T follicular helper cell (primary cell): Measurements from ENCODE around the gene MACO1.
"Not testable (repeated sequence)": the region's sequence is repeated elsewhere in the genome, so short reads cannot be mapped to it uniquely, and the experiment has no call there.

Source experiments
- DNase-seq: peaks from one replicate; pipeline ENCODE4 v3.0.0-alpha.2; 2020; ENCODE audit warnings: low read depth

Gene MACO1

DNA sequence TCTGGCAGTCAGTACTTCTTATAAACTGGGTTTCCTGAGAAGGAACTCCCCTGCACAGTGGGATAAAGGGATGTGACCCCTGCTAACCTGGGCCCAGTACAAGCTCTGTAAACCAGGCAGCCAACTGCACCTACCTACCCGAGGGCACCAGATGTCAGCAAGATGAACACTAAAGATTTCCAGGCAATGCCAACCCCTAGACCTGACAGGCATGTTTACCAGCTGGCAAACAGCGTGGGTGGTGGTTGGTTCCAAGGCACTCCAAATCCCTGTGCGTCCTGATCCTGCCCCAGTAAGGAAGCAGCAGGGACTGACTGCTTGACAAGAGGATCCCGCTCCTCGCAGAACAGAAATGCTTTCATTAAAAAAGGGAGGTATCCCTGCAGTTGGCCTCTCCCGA, 7.5 kb upstream of the MACO1 start:
- not testable (repeated sequence) for DNase-seq

DNA sequence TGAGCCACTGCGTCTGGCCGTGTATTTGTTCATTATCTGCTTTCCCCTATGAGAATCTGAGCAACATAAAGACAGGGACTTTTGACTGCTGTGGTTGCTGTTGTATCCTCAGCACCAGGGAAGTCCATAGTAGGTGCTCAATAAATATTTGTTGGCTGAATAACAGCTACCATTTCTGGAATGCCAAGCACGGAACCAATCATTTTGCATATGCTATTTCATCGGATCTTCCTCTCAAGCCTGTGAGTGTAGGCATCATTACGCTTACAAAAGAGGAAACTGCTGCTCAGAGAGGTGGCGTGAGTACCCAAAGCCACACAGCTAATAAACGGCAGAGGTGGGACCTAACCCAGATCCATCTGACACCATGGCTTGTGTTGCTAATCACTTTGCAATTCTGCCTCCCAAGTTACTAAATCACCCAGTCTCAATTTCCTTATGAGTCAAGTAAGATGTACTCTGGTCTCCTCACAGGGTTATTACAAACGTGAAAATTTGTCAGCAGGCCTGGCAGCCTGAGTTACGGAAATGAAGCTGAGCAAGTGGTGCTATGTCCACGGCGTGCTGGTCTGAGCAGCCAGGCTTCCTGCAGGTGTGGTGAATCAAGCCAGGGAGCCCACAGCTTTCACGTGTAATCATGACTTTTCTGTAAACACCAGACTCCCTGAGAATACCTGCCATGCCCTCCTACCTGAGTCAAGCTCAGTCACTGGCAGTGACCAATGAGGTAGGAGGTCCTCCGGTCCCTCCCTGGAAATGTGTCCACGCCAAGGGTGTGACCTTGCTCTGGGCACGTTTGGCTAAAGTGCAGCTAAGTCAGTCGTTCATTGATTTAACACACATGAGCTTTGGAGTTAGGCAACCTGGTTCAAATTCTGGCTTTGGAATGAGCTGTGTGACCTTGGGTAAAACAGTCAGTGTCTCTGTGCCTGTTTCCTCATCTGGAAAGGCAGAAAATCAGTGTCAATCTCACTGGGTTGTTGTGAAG, 5.3 kb upstream of the MACO1 start:
- no peak for DNase-seq

DNA sequence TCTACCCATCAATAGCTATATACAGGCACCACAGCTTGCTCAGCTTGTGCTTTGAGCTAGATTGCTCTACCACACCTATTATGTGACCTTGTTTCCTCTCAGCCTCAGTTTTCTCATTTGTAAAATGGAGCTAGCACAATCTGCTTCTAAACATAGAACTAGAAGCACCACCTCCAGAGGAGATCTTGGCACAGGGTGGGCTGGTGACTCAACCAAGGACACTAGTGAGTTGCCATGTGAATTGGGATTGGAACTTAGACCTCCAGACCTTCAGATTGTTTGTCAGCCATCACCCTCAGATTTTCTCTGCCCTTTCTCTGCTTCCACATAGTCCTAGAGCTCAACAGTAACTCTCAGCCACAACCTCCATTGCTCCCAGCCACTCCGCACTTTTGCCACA, 3.0 kb upstream of the MACO1 start:
- DNase-seq, result no peak

DNA sequence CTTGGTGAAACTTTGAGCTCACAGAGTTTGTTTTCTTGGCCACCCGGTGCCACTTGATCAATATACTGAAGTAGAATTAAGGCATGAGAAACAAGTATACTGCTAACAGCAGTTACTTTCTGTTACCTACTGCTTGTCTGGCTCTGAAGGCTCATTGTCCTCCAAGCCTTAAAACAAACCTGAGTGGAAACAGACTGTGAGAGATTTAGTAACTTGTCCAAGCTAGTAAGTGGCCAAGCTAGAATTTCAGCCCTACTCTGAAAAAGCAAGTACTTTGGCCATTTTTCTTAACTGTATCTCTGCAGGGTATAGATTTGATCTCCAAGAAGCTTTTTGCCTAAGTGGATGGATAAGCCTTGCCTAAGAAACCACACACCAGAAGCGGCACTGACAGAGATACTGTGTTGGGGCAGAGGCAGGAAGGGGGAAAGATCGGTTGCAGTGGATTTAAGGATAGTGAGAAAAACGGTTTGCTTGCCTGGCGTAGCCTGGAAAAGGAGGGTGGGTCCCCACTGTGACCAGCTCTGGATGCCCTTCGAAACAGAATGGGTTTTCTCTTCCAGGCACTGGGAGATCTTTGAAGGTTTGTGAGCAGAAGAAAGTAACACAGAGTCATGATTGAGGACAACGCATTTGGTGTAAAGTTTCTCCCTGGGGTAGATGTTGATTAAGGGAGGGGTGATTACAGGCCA, 2.1 kb upstream of the MACO1 start:
- no peak for DNase-seq

DNA sequence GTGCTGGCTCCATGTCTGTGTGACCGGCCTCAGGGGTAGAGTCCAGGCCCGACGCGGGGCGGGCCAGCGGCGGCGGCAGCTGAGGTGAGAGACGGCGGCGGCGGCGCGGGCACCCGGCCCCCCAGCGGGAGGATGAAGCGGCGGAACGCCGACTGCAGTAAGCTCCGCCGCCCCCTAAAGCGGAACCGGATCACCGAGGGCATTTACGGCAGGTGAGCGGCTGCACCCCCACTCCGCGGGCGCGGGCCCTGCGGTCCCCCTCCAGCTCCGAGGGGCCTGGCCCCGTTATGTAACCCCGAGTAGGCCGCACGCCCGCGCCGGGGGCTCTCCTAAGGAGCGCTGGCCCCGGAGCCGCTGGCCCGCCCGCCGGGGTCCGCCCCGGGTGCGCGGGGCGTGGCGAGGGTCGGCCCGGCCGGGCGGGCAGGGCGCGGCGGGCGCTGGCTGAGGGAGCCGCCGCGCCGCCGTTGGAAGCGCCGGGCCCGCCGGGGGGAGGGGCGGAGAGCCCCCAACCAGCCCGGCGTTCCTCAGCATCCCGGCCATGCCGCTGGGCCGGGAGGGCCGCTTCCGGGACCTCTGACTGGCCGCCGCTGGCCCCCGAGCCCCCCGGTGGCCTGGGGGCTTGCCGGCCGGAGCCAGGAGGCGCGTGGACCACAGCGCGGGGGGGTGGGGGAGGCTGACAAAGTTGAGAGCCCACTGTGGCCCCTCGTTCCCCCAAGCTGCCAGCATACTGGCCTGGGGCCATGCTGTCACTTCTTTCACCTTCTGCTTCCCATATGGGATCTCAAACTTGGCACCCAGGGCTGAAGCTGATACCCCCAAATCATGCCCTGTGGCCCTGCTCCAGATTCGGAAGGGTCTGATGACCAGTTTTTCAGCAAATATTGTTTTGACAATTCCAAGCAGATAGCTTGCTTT, 527 bp downstream of the MACO1 start:
- peak; percentile 63 for DNase-seq

DNA sequence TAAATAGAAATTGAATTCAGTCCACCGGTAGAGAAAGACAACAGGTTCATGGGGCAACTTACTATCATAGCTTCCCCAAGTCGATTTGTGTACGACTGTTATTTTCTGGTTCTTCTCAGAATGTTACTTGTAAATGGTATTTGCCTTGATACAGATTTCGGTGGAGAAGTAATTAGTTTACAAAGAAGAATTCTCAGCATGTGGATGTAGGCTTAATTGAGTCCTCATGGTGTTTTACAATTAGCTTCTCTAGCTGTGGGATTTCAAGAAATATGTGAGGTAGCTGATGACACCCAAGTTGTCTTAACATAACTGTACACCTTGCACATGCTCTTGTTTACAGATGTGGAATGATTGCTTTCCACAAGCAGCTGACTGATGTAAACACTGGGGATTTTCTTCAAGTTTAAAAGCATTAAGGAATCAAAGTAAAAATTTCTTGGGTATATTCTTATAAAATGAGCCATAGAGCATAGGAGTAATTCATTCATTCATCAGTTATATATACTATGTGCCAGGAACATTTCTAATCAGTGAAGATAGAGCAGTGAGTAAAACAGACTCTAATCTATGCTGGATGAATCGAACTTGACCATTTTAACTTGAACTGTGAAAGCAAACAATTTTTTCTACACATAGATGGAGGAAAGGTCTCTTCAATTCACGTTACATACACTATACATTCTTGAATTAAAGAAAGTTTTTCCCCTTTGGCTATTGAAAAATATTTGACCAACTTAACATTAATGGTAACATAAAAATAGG, 1.4 kb downstream of the MACO1 start:
- DNase-seq, result no peak

DNA sequence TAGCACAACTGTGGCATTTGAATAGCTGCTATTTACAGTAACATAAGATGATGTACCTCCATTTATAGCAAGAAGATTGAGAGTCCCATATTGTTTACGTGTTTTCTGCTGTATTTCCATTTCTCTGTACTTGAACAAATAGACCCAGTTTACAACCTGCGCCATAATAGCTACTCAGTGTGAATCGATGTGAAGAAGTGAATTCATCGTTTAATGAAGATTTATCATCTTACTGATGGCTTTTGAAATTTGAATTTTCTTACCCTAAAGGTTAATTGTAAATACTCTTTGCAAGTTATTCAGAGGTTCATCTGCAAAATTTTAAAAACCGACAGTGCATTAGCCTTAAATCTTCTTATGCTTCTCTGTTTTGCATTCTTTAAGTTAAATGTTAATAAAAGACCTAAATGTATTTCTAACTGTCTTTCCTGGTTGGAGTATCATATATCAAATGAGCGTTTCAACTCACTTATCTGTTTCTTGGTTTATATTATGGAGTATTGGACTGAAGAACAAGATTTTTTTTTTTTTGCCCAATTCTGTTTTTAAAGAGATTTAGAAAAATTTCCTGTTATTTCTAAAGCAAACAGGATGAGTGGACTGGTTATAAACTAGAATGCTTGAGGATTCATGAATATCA, 2.2 kb downstream of the MACO1 start:
- DNase-seq, result no peak

DNA sequence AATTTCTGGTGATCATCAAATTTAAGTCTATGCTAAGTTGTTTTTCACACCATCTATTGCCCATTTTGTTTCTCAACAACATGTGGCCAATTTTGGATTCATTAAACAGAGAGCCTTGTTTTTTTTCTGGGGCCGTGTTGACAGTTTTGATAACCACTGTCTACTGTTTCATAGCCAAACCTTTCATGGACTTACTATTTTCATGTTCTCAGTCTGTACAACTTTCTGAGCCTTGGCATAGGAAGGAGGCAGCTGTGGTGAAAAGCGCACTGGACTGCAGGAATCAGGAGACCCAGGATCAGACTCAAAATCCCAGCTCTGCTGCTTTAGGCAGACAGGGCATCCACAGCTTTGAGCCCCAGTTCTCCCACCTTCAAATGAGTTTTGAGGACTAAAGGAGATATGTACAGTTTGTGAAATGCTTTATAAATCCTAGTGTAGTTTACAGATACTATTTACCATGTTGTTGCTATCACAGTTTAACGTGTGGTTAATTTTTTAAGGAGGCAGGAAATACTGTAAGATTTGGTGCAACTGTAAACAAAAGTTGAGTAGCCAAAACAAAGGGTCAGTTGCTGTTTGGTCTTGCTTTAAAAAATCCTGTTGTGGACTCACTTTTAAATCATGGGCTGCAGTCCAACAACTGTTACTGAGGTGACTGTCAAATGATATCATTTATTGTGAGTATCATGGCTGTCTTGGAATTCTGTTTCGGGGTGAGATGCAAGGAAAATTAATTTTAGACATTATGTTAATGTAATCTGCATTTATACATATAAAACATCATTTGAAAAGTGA, 2.9 kb downstream of the MACO1 start:
- no peak for DNase-seq

DNA sequence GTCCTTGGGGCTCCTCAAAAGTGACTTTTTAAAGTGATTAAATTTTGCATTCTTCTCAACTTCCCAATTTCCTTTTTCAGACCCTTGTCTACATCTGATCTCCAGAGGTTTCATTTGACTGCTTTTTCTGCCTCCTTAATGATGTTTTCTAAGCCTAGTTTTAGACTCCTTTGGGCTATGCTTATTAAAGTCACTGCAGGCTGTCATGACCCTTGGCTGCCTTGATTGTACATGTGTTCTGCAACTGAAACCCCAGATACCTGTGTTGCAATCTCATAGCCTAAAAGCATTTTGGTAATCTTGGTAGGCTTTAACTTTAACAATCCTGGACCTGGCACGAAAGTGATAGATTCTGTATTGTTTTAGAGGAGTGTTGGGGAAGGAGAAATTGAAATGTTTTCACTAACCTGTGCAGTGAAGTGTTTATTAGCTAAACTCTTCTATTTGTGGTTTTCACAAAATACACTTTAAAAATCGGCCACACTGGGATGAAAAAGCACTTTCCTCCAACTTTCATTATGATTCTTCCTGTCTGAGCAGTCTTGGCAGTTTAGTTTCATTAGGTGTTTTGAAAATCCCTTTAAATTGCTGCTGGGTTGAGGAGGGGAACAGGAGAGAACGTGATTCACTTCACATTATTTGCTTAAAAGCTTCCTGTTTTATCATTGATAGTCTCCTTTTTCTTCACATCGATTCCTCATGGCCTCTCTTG, 4.9 kb downstream of the MACO1 start:
- no peak for DNase-seq

DNA sequence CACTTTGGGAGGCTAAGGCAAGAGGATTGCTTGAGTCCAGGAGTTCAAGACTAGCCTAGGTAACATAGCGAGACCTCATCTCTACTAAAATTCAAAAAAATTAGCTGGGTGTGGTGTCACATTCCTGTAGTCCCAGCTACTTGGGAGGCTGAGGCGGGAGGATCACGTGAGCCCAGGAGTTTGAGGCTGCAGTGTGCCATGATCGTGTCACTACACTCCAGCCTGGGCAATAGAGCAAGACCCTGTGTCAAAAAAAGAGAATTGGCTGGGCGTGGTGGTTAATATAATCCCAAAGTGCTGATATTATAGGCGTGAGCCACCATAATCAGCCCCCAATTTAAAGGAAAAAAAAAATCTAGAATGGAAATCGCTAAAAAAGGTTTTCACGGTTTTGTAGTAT, 7.0 kb downstream of the MACO1 start:
- DNase-seq, result no peak

DNA sequence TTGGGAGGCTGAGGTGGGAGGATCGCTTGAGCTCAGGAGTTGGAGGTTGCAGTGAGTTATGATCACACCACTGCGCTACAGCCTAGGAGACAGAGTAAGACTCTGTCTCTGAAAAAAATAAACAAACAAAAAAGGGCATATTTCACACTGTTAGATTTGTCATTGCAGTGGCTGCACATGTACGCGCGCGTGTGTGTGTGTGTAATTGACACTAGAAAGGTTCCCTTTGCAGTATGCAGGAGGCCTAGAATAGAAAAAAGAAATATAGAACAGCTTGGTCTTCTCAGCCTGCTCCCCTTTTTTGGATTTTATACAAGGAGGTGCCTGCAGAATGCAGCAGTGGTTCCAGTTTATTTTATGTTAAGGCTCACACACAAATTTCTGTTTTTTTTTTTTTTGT, 8.6 kb downstream of the MACO1 start:
- DNase-seq, result no peak

DNA sequence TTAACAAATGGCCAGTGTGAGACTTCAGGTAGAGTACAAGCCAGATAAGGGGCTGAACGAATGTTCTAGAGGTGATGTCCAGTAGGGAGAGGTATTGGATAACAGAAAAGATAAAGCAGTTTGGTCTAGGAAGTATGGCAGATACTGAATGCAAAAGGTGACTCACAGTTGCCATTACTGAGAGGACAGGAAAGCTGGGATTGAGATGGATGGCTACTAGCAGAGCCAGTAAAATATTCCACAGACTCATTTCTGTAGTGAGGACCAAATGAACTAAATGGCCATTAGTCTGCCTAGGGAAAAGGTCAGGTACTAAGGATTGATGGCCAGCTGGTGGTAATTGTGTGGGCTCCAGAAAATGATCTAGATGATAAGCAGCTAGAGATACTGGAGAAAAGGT, 11.5 kb downstream of the MACO1 start:
- DNase-seq, result no peak

DNA sequence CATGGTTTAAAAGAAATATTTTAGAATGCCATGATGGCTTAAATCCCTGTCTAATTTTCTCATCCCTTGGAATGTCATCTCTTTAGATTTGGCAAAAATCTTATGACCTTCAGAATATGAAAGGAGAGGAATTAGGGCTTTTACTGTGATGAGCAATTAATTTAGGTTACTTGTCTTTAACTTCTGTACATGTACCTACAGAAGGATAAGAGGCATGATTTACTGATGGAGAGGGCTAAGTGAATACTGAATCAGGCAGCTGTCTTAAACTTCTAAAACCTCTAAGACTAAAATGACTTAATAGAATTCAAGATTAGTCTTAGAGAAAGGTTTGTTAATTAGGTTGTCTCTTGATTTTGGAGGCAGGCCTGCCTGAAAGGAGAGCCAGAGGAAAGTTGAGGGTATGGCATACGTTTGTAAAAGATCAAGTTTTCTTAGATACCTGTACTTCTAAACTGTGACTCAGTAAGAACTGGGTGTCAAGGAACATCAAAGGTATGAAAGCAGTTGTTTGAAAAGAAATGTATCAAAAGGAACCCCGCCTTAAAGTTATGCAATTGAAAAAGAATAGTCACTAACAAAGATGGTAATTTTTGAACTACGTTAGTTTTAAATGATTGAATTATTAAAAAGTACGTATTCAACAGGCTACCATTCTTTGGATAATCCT, 12.5 kb downstream of the MACO1 start:
- DNase-seq, result no peak

DNA sequence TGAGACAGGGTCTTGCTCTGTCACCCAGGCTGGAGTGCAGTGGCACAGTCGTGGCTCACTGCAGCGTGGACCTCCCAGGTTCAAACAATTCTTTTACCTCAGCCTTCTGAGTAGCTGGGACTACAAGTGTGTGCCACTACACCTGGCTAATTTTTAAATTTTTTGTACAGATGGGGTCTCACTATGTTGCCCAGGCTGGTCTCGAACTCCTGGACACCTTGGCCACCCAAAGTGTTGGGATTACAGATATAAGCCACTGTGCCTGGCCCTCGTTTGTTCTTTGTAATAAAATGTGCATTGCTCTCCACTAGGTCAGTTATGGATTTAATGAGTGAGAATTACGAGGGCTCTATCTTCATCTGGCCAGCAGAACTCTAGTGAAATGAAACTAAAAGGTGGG, 13.9 kb downstream of the MACO1 start:
- DNase-seq, result not testable (repeated sequence)

DNA sequence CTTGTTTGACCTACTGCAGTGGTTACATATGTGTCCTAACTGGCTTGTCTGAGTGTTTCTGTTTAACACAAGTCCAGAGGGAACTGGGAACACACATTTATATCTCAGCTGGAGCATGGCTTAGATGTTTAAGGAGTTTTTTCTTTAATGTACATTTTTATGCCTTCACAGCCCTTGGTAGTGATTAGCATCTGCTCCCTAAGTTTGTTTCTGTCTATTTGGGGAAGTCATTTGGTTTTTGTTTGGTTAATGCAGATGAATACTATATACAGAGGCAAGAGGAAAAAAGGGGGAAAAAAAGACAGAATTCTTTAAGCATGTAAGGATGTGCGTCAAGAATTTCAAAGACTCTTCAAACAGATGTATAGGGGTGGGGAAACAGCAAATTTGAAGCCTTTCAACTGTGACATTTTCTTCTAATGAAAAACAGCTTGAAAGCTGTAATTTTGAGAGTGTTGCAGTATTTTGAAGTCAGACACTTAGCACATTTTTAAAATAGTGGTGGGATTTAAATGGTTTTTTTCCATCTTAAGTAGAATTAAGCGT, 15.4 kb downstream of the MACO1 start:
- no peak for DNase-seq

DNA sequence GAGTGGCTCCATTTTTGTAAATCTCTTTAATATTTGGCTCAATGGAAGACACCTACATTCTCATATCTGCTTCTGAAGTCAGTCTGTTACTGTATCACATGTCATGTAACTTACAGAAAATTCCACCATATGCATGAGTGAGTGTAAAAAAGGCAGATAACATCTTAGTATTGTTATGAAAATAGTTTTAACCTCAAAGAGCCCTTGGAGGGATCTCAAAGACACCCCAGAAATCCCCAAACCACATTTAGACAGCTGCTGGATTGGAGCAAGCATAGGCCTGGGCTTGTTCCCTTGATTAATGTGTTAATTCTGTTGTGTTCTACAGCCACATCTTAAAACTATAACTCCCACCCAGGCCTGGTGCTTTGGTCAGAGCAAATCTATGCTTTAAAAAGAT, 16.9 kb downstream of the MACO1 start:
- DNase-seq, result no peak

DNA sequence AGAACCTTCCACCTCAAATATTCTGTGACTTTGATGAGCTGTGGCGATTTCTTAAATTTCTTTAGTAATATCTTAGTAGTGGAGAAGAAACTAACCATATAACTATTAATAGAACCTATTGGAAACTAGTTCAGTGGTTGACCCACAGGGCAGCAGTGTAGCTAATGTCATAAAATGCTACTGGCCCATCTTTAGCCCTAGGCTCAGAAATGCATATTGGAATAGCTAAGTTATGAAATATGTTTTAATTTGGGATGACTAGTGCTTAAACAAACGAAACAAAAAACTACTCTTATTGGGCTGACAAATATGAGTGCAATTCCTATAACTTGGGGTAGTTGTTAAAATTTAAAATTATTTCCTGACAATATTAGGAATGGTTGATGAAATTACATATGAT, 20.2 kb downstream of the MACO1 start:
- no peak for DNase-seq

DNA sequence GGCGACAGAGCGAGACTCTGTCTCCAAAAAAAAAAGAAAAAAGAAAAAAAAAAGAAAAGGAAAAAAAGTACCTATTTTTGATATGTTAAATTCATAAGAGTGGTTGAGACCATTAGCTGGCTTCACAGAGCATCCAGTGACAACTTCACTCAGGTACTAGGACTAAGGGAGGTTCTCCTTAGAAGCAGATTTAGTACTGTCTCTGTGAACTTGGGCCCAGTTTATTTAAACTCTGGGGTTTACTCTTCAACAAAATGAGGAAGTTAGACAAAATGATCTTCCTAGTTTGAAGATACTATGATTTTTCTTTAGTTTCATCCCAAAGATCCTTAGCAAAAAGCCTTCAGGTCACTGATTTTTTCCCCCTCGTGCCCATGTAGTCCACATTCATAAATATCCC, 21.2 kb downstream of the MACO1 start:
- no peak for DNase-seq

DNA sequence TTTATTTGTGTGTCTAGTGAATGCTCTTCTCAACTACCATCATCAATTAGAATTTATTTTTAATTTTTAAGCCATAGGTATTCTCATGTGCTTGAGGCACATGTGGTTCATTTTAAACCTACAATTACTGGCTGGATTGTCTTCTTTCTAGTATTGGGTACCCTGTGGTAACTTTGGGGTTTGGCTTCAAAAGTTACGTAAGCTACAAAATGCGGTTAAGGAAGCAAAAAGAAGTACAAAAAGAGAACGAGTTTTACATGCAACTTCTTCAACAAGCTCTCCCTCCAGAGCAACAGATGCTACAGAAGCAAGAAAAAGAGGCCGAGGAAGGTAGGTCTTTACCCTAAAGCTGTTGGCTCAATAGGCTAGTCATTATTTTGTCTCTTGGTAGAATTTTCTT, 25.8 kb downstream of the MACO1 start:
- no peak for DNase-seq
